Stimulated activated CD8-positive, alpha-beta memory T cell treated with anti-CD3 and anti-CD28 coated beads, Interleukin-15, amount 100 ng/mL, for 1 hour (primary cell): ENCODE measurements around the gene TNFRSF1A.

Source experiments
- DNase-seq: peaks from one replicate; pipeline ENCODE4 v3.0.0-alpha.2; 2020; ENCODE audit warnings: low read depth

TNFRSF1A gene

DNA sequence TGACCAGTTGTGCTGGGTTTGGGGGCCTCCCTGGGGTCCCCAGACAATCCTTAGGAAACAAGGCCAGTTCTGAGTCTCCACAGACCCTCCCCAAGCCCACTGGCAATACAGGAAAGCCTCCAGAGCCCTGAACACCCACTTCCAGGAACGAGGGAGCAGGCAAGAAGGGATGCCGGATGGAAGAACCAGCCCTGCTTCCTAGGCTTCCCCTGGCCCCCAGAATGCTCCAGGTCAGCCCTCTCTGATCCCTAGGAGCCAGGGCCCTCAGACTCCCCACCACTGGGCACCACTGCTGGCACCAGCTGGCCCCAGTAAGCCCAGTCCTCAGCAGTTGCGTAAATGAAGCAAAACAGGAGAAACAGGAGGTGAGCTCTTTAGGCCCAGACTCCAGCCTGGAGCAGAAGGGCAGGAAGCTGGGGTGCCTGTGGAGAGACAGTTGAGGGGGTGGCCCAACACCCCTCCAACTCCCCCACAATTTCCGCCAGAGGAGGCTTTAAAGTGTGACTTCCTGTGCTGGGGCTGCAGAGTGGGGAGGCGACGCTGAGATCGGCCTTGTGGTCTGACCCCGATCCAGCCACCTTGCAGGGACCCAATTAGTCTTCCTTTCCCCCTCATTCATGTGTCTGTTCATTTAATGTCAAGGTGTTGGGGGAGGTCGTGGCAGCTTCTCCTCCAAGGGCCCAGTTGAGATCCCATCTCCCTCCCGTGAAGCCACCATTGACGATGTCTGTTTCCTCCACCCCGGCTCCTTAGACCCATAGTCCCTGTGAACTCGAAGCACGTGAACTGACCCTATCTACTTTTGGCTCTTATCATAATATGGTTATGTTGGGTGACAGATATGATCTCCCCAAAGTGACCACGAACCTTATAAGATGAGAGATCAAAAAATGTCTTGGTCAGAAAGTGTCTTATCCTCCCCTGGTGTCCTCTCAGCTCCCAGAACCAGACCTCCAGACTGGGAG, 4.7 kb downstream of the TNFRSF1A start:
- DNase-seq, result peak; percentile 45

DNA sequence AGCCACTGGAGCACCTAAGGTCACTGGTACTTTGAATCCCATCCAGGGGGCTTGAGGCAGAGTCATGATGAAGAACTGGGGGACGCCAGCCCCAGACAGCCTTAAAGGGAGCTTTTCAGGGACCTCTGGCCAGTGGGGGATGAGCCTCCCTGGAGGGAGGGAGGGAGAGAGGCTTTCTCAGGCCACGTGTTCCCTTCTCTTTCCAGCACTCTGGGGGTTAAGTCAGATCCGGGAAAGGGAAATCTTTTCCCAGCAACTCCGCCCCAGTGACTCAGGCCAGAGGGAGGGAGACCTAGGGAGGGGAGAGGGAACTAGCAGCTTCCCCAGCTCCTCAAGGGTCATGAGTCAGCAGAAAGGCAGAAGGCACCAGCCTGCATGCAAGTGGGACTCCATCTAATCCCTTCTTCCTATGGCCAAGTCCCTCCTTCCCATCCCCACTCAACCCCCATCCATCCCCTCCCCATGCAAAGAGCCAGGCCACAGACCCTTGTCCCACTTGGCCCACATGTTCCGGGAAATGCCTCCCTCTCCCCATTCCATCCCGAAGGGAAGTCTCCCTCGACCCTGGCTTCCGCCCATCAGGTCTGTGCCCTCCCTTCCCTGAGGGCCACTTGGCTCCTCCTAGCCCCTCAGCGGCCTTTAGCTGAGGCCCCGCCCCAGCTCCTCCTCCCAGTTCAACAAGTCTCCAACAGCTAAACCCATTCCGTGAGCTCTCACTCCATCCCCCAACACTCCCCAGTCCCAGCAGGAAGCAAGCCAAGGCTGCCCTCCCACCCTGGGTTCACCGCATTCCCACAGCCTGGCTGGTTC, 5.6 kb downstream of the TNFRSF1A start:
- DNase-seq, result no peak

DNA sequence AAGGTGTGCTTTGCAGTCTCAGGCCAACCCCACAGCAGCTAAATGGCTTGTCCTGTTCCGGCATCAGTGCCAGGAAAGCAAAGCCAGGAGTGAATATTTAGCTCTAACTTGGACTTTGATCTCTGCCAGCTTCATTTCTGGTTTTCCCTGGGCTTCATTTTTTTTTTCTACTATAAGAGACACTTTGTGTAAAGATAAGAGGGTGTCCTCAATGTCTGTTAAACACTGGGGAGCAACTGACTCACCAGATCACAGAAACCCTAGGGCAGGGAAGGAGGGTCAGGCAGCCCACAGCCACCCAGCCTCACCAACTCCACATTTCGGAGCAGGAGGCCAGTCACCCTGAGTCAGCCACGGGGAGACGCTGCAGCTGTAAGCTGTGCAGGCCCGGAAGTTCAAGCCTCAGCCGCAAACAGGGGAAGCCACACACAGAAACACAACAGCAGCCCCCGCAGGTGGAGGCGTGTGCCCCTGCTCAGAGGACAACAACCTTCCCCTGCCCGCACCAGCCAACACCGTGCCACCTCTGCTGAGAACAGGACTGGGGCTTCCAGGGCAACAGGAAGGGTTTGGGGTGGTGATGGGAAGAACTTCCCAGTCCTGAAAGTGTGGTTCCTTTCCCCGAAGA, 6.3 kb downstream of the TNFRSF1A start:
- DNase-seq, result peak; percentile 67

DNA sequence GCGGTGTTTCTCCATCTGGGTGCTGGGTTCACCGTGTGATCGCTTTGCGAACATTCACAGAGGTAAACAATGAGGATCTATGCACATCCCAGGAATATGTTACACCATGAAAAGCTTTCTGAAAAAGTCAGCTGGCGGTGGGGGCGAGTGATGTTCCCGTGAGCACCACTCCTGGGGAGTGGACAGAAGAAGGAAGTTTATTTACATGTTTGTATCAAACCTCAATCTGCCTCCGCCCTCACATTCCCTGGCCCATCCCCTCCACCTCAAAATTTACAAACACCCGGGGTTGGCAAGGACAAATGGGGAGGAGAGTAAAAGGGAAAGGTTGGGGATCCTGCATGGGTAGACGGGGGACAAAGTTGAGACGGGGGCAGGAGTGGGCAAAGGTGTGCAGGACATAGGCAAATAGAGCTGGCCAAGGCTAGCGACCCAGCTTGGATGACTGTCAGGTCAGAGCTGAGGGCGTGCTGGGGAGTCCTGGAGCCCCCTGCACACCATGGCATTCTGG, 6.9 kb downstream of the TNFRSF1A start:
- no peak for DNase-seq

DNA sequence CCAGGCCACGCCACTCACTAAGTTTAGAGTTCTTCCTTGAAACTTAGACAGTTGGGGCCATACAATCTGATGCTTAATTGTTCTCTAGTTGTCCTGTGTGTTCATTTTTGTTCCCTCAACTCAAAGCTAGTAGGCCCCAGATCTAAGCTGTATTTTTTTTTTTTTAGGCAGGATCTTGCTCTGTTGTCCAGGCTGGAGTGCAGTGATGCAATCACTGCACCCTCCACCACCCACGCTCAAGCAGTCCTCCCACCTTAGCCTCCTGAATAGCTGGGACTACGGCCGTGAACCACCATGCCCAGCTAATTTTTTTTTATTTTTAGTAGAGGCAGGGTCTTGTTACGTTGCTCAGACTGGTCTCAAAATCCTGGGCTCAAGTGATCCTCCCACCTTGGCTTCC, 7.5 kb downstream of the TNFRSF1A start:
- no peak for DNase-seq

DNA sequence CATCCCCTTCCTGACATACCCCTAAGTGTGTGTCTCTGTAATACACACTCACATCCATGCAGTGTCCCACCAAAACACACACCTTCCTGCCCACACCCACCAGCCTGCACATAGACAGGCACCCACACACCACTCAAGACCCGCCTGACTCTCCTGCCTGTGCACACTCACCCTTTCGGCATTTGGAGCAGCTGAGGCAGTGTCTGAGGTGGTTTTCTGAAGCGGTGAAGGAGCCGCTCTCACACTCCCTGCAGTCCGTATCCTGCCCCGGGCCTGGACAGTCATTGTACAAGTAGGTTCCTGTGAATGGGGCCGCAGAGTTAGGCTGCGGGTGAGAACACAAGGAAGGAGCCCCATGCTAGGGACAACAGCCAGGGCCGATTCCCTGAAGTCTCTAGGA, 8.3 kb downstream of the TNFRSF1A start:
- no peak for DNase-seq

DNA sequence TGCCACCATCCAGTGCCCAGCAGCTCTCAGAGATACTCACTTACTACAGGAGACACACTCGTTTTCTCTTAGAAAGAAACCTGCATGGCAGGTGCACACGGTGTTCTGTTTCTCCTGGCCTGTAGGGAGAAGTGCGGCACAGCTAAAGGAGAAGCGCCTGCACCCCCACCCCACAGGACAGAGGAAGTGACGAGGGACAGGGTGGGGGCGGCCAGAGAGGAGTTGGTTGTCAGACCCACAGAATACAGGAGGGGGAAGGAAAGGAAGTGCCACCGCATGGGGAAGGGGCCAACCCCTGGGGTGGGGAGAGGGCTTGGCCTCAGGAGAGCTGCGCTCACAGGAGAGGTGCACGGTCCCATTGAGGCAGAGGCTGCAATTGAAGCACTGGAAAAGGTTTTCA, 8.8 kb downstream of the TNFRSF1A start:
- no peak for DNase-seq

DNA sequence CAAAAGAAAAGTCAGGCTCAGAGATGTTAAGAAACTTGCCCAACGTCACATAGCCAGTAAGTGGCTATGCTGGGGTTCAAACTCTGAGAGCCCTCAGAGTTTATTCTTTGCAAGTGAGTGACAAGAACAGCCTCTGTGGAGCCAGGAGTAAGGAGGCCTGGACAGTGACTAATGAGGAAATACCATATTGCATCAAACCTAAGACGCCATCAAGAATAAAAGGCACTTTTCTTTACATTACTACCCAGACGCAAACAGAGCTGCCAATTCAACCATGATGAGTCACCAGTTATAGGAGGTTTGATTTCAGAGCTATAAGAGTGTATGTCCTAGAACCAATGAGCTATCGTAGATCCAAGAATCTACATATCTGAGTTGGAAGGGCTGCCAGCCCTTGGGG, 9.4 kb downstream of the TNFRSF1A start:
- no peak for DNase-seq

DNA sequence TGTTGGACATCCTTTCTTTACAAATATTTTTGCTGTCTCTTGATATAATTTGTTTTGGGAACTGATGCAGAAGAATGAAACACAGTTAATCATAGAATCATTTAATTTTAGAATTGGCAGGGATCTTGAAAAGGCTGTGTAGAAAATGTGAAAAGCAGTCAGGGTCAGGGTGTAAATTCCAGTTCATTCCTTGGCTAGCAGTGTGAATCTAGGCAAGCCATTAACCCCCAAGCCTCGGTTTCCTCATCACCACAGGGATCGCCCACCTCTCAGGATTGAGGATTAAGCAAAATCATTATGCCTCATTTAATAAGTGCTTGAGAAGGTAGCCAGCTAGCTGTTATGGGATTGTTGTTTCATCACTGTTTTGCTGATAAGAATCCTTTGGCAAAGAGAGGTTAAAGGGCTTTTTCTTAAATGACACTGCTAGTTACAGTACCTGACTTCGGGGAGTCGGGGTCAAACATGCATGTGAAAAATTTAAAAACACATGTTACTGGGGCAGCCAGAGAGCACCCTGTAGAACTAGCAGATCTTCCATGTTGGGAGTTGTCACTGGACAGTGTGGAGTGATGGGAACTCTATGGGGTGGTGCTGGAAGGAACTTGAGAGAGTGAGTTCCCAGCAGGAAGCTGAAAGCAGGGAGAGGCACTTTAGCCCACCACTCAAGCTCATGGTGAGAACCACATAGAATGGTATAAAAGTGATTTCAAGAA, 10.7 kb downstream of the TNFRSF1A start:
- no peak for DNase-seq

DNA sequence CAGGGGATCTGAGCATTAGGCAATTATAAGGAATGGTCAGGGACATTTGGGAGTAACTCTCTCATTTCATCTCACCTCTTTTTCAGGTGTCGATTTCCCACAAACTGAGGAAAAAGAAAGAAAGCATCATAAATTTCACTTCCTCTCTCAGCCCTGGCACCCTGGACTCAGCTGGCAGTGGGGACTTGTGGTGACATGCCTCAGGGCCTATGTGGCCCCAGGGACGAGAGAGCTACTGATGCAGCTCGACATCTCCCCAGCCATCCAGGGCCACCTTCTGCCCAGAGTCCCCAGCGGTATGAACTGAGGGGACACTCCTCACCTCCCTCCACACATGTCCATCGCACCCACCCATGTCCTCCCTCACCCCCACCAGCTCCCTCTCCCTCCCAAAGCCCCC, 11.7 kb downstream of the TNFRSF1A start:
- no peak for DNase-seq

DNA sequence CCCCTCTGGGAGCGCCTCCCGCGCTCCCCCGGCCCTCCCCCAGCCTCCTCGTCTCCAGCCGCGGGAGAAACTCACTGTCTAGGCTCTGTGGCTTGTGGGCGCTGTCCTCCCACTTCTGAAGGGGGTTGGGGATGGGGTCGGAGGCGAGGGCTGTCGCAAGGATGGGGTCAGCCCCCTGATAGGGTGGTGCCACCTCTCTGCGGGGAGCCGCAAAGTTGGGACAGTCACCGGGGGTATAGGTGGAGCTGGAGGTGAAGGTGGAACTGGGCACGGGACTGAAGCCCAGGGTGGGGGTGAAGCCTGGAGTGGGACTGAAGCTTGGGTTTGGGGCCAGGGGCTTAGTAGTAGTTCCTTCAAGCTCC, 12.2 kb downstream of the TNFRSF1A start:
- DNase-seq, result no peak

DNA sequence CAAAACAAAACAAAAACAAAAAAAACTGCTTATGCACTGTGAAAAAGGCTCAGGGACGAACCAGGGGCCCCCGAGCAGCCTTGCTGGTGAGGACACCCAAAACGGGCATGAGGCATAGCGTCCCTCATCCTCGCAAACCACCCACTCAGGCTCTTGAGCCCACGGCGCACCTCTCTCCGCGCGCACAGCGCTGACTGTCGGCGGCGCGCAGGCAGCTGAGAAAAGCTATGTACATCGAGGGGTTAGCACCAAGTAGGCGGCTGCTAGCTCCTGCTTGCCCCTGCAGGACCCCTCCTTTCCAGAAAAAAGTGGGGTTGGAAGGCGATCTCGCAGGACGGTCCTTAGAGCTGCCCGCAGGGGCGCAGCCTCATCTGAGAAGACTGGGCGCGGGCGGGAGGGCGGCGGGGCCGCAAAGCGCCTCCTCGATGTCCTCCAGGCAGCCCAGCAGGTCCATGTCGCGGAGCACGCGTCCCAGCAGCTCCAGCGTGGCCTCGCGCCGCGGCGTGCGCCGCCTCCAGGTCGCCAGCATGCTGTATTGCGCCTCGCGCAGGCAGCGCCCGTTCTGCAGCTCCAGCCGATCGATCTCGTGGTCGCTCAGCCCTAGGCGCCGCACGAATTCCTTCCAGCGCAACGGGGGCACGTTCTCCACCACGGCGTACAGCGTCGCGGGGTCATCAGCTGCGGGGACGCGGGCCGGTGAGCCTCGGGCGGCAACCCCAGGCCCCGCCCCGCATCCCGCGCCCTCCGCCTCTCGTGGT, 12.8 kb downstream of the TNFRSF1A start:
- DNase-seq, result no peak

DNA sequence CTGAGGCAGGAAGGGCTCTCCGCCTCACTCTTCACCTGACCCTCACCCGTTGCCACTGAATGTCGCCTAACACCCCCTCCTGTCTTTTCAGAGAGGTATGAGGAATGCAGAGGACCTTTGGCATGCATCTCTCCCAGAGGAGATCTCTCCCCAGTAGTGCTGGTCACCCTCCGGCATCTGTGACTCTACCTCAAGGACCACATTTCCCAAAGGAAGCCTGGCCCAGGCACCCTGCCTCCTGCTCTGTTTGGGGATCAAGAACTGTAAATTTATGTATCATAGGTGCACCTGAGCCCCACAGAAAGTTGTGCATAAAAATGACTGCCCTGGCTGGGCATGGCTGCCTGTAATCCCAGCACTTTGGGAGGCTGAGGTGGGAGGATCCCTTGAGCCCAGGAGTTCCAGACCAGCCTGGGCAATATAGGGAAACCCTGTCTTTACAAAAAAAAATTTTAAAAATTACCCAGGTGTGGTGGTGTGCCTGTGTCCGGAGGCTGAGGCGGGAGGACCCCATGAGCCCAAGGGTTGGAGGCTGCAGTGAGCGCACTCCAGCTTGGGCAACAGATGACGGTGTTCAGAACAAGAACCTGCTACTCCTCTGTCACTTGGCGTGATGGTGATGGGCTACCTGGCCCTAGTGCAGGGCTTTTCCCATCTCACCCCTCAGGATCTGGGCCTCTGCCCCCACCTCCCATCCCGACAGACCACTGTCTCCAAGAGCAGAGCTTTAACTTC, 13.7 kb downstream of the TNFRSF1A start:
- DNase-seq, result no peak

DNA sequence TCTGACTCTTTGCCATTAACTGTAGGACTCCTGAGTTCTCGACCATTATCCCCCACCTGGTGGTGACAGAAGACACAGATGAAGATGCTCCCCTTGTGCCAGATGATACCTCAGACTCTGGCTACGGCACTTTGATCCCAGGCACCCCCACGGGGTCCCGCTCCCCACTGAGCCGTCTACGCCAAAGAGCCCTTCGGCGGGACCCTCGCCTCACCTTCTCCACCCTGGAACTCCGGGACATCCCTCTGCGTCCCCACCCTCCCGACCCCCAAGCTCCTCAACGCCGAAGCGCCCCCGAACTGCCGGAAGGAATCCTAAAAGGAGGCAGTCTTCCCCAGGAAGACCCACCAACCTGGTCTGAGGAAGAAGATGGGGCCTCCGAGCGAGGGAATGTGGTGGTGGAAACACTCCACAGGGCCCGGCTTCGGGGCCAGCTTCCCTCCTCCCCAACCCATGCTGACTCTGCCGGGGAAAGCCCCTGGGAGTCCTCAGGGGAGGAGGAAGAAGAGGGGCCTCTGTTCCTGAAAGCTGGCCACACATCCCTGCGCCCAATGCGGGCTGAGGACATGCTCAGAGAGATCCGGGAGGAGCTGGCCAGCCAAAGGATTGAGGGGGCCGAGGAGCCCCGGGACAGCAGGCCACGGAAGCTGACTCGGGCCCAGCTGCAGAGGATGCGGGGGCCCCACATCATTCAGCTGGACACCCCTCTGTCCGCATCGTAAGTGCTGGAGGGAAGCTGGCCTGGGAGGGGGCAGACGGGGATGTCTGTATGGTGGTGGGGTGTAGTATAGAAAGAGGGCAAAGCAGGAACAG, 14.4 kb downstream of the TNFRSF1A start:
- DNase-seq, result no peak

DNA sequence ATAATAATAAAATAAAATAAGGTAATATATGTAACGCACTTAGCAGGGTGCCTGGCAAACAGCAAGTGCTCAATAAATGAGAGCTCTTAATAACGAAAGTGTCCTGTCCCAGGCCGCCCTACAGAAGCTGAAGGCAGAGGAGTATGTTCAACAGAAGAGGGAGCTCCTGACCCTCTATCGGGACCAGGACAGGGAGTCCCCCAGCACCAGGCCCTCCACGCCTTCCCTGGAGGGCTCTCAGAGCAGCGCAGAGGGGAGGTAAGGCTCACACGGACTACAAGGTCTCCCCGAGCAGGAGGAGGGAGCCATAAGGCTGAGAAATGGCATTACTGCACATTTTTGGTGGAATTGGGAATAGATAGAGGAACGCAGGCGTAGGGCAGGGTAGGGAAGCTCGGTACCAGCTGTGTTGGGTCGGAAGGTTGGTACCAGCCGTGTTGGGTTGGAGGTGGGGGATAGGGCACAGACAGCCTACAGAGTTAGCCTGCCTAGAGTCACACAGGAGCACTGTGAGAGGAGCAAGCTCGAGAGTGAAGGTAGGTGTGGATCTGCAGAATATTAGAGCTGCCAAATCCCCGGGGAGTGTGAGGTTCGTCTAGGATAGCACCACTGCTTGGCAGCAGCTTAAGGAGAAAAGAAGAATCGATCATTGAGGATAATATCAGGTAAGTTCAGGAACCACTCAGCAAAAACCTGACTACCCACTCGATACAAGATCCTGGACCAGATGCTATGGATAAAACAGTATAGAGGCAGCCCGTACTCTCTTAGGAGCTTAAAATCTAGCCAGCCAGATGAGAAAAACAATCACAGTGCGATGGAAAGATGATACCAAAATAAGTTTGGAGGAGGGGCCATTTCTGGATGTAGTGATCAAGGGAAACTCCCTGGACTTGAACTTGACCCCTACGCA, 15.3 kb downstream of the TNFRSF1A start:
- no peak for DNase-seq

DNA sequence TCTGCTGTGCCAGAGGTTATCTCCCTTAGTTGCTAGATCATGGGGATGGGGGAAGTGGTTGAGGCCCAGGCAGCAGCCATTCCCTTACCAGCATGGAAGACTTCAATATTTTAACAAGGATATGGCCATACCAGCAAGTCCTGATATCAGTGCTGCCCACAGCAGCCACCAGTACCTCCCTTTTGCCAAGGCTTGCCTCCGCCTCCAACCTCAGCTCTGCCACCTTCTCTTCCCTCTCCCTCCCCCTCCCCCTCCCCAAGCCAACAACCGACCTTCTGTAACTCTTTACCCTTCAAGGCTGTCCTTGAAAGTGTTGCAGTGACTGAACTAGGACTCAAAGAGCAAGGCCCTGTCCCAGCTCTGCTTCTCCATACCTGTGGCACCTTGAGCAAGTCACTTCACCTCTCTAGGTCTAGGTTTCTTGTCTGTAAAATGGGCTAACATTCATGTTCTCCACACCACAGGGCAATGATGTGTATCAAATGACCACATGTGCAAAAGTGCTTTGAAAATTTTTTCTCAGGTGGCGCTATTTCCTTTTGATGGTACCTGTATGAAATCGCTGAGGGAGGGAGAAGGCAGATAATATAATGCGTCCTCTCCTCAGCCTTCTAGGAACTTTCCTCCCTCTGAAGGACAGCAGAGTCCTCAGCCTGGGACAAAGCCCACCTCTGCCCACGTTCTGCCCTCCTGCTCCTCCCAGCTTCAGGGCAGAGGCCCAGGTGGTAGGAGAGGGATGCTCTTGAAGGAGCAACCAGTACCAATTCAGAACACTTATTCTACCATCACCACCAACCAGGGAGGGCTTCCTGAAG, 16.7 kb downstream of the TNFRSF1A start:
- DNase-seq, result no peak

DNA sequence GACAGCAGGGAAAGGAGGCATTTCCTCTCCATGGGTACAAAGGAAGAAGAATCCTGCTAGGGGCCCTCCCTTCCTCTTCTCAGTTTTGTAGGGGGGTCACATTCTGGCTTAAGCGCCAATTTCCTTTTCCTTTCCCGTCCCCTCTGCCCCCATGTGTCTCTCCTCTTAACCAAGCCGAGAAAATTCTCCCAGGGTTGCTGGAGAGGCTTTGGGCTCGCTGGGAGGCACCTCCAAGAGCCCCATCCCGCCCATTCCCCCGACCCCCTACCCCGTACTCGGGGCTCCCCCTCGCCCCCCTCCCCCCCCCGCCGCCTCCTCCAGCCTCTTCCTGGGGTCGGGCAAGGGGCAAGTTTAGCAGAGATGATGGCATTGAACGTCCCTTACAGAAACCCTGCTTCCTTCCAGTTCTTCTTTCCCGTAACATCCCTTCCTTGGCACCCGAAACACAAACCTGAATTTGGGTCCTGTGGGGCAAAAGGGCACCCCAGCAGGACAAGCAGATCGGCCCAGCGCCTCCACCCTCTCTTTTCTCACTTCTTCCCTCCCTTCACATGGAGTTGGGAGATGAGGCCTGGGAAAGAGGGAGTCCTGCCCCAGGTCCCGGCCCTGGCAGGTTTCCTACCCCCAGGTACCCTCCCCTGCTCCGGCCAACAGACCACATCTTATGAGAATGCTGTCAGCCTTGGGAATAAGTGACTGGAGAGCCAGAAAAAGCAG, 17.7 kb downstream of the TNFRSF1A start:
- no peak for DNase-seq
